Large intestine (tissue), 3 donors: ENCODE results near the gene VSTM4. TPM values are rescaled to one million over a fixed set of nuclear protein-coding genes. Genes with fewer than 3 reads are reported as not detected.

Experiments used
- DNase-seq, 2 donors: peaks; one replicate each; pipeline versions ENCODE4 v3.0.0 to v3.0.0-alpha.2; 2013
- H3K27ac ChIP-seq: one replicate; pipeline ENCODE4 v1.5.1; 2013; ENCODE audit warnings: low read length
- H3K27me3 ChIP-seq: 2 replicates; pipeline ENCODE4 v1.6.1; 2013; ENCODE audit warnings: low read length; ENCODE audit not compliant: control insufficient read depth, insufficient read depth
- H3K36me3 ChIP-seq: 2 replicates; pipeline ENCODE4 v1.6.1; 2013; ENCODE audit warnings: low read length; ENCODE audit not compliant: control insufficient read depth, insufficient read depth
- H3K4me1 ChIP-seq: one replicate; pipeline ENCODE4 v1.6.1; 2013; ENCODE audit warnings: low read length; ENCODE audit not compliant: control insufficient read depth, insufficient read depth
- H3K4me3 ChIP-seq: one replicate; pipeline ENCODE4 v1.5.1; 2013; ENCODE audit warnings: low read length
- H3K9me3 ChIP-seq: one replicate; pipeline ENCODE4 v1.6.1; 2013; ENCODE audit warnings: mild to moderate bottlenecking, low read depth, low read length, moderate library complexity; ENCODE audit not compliant: control insufficient read depth
- WGBS: methylation state at CpG from one replicate; pipeline ENCODE4 v1.1.5; 2013; ENCODE audit warnings: low lambda C conversion rate; ENCODE audit not compliant: insufficient coverage; 5-methylcytosine and 5-hydroxymethylcytosine counted together
- polyA plus RNA-seq: library from polyadenylated mRNA; unstranded; fragments of 120-200 nt; gene quantifications from one replicate; pipeline ENCODE4 v1.2.1, GENCODE V29; 2013

Gene VSTM4
- polyA plus RNA-seq, 1 donor: 10.2 TPM

- Histone ChIP-seq H3K9me3 (no peaks in the 10 kb centered on the region), H3K27ac (no peak overlapping the region), H3K27me3 (peaks cover 31% of the 10 kb centered on the region), H3K36me3 (peaks cover 8% of the 10 kb centered on the region), H3K4me3 (no peak overlapping the region), H3K4me1 (no peaks in the 10 kb centered on the region)
- 67% methylated on average over 1 of the region's 9 CpGs for WGBS
- peak; percentile 55 to 61 for DNase-seq
These were observed 5.5 kb downstream of the VSTM4 start for GRCh38 chr10:49109669-49110340.

- no peaks in the 10 kb centered on the region for H3K4me1 ChIP-seq
- H3K9me3 ChIP-seq: no peaks in the 10 kb centered on the region
These were observed 6.7 kb downstream of the VSTM4 start for GRCh38 chr10:49108656-49109055.

GRCh38 chr10:49107887-49108267 is 7.4 kb downstream of the VSTM4 start:
- DNase-seq: no peak
- no peaks in the 10 kb centered on the region for H3K9me3 ChIP-seq
- WGBS: no CpG with 5 or more reads among the region's 8 CpGs
- peaks cover 15% of the 10 kb centered on the region for H3K27me3 ChIP-seq
- no peaks in the 10 kb centered on the region for H3K4me1 ChIP-seq
- no peak overlapping the region for H3K27ac ChIP-seq
- H3K4me3 ChIP-seq: no peak overlapping the region
- H3K36me3 ChIP-seq: peaks cover 8% of the 10 kb centered on the region

More at GRCh38 chr10:49108656-49109055, 6.7 kb downstream of the VSTM4 start:
- Histone ChIP-seq H3K36me3 (peaks cover 8% of the 10 kb centered on the region), H3K4me3 (no peak overlapping the region), H3K27me3 (peaks cover 19% of the 10 kb centered on the region), H3K27ac (no peak overlapping the region)
- WGBS: no CpG with 5 or more reads among the region's 7 CpGs
- DNase-seq: no peak

GRCh38 chr10:49107111-49107886 is 8.0 kb downstream of the VSTM4 start:
- no peak overlapping the region for H3K27ac ChIP-seq
- H3K36me3 ChIP-seq: peaks cover 8% of the 10 kb centered on the region
- H3K9me3 ChIP-seq: no peaks in the 10 kb centered on the region
- H3K27me3 ChIP-seq: peaks cover 12% of the 10 kb centered on the region
- H3K4me1 ChIP-seq: no peaks in the 10 kb centered on the region
- no peak for DNase-seq
- H3K4me3 ChIP-seq: no peak overlapping the region
- no CpG with 5 or more reads among the region's 17 CpGs for WGBS

- Histone ChIP-seq H3K27ac (no peak overlapping the region), H3K4me3 (no peak overlapping the region), H3K36me3 (peaks cover 8% of the 10 kb centered on the region), H3K4me1 (no peaks in the 10 kb centered on the region), H3K9me3 (no peaks in the 10 kb centered on the region), H3K27me3 (peaks cover 7% of the 10 kb centered on the region)
- no peak for DNase-seq
- WGBS: no CpG with 5 or more reads among the region's 7 CpGs
These were observed 8.9 kb downstream of the VSTM4 start for GRCh38 chr10:49106451-49106850.

- Histone ChIP-seq H3K27ac (no peak overlapping the region), H3K4me3 (no peak overlapping the region), H3K9me3 (no peaks in the 10 kb centered on the region), H3K4me1 (no peaks in the 10 kb centered on the region), H3K27me3 (peaks cover 2% of the 10 kb centered on the region), H3K36me3 (peaks cover 8% of the 10 kb centered on the region)
- 74% methylated on average over 4 of the region's 4 CpGs for WGBS
- no peak for DNase-seq
These were observed 10.2 kb downstream of the VSTM4 start for GRCh38 chr10:49105076-49105475.

- Histone ChIP-seq H3K27me3 (no peaks in the 10 kb centered on the region), H3K4me1 (no peaks in the 10 kb centered on the region), H3K9me3 (no peaks in the 10 kb centered on the region), H3K36me3 (peaks cover 8% of the 10 kb centered on the region), H3K4me3 (no peak overlapping the region), H3K27ac (no peak overlapping the region)
- WGBS: no CpG with 5 or more reads among the region's 5 CpGs
- no peak for DNase-seq
These were observed 11.0 kb downstream of the VSTM4 start for GRCh38 chr10:49104323-49104722.

GRCh38 chr10:49103761-49104160 is 11.6 kb downstream of the VSTM4 start:
- no CpG with 5 or more reads among the region's 4 CpGs for WGBS
- H3K9me3 ChIP-seq: no peaks in the 10 kb centered on the region
- no peaks in the 10 kb centered on the region for H3K27me3 ChIP-seq
- DNase-seq: no peak
- H3K27ac ChIP-seq: no peak overlapping the region
- peaks cover 8% of the 10 kb centered on the region for H3K36me3 ChIP-seq
- no peak overlapping the region for H3K4me3 ChIP-seq
- no peaks in the 10 kb centered on the region for H3K4me1 ChIP-seq

GRCh38 chr10:49099046-49099445 is 16.3 kb downstream of the VSTM4 start:
- H3K27ac ChIP-seq: no peak overlapping the region
- no peaks in the 10 kb centered on the region for H3K9me3 ChIP-seq
- H3K4me3 ChIP-seq: no peak overlapping the region
- WGBS: no CpG with 5 or more reads among the region's 8 CpGs
- no peaks in the 10 kb centered on the region for H3K4me1 ChIP-seq
- peaks cover 4% of the 10 kb centered on the region for H3K36me3 ChIP-seq
- DNase-seq: no peak
- no peaks in the 10 kb centered on the region for H3K27me3 ChIP-seq

GRCh38 chr10:49096890-49097445 is 18.4 kb downstream of the VSTM4 start:
- WGBS: no CpG with 5 or more reads among the region's 8 CpGs
- Histone ChIP-seq H3K9me3 (no peaks in the 10 kb centered on the region), H3K27me3 (no peaks in the 10 kb centered on the region), H3K27ac (no peak overlapping the region), H3K36me3 (peaks cover 4% of the 10 kb centered on the region), H3K4me3 (no peak overlapping the region), H3K4me1 (no peaks in the 10 kb centered on the region)
- DNase-seq: no peak
